CD8-positive, alpha-beta memory T cell (primary cell): ENCODE measurements around the gene VANGL2. TPM values are rescaled to one million over a fixed set of nuclear protein-coding genes. Genes with fewer than 3 reads are reported as not detected.

ENCODE experiments used
- CTCF ChIA-PET: fragments of 350-600 bp; sonication (Branson Sonifier 250); formaldehyde crosslinking; loops from one replicate; lab custom pipeline; 2021; ENCODE audit warnings: antibody characterized with exemption; lab: Charles Lee
- POLR2A ChIA-PET: fragments of 350-600 bp; sonication (Branson Sonifier 250); formaldehyde crosslinking; loops from one replicate; lab custom pipeline; 2021; ENCODE audit warnings: antibody characterized with exemption; lab: Charles Lee
- DNase-seq, 5 donors: peaks; one replicate each; pipeline versions ENCODE4 v3.0.0 to v3.0.0-alpha.2; 2020 to 2022; ENCODE audit warnings: mixed read lengths in 1 of 5
- H3K27ac ChIP-seq: one replicate; pipeline ENCODE4 v1.7.0; 2013; ENCODE audit warnings: low read depth, mild to moderate bottlenecking, low read length, moderate library complexity
- H3K27me3 ChIP-seq: 2 replicates; pipeline ENCODE4 v1.7.0; 2013; ENCODE audit warnings: low read length, mild to moderate bottlenecking; ENCODE audit not compliant: insufficient read depth, poor library complexity, severe bottlenecking
- H3K36me3 ChIP-seq: 2 replicates; pipeline ENCODE4 v1.7.0; 2013; ENCODE audit warnings: mild to moderate bottlenecking, low read length, moderate library complexity; ENCODE audit not compliant: insufficient read depth
- H3K4me1 ChIP-seq: 2 replicates; pipeline ENCODE4 v1.7.0; 2013; ENCODE audit warnings: mild to moderate bottlenecking, low read length, moderate library complexity; ENCODE audit not compliant: insufficient read depth
- H3K4me3 ChIP-seq: 2 replicates; pipeline ENCODE4 v1.7.0; 2013; ENCODE audit warnings: mild to moderate bottlenecking, low read length
- H3K9me3 ChIP-seq: 2 replicates; pipeline ENCODE4 v1.7.0; 2013; ENCODE audit warnings: mild to moderate bottlenecking, low read length
- H3K27ac Mint-ChIP-seq, 8 donors: one replicate each; pipeline ENCODE4 v1.8.0; 2020 to 2021; ENCODE audit warnings: mixed read lengths in 8 of 8, mild to moderate bottlenecking in 6 of 8, inconsistent platforms in 3 of 8, moderate library complexity in 3 of 8
- H3K27me3 Mint-ChIP-seq, 2 donors: one replicate each; pipeline ENCODE4 v1.8.0; 2020 to 2021; ENCODE audit warnings: mixed read lengths in 2 of 2, mild to moderate bottlenecking in 1 of 2, moderate library complexity in 1 of 2
- H3K36me3 Mint-ChIP-seq, 3 donors: one replicate each; pipeline ENCODE4 v1.8.0; 2020 to 2021; ENCODE audit warnings: mixed read lengths in 3 of 3, inconsistent platforms in 1 of 3, mild to moderate bottlenecking in 1 of 3
- H3K4me1 Mint-ChIP-seq, 3 donors: one replicate each; pipeline ENCODE4 v1.8.0; 2020 to 2021; ENCODE audit warnings: mixed read lengths in 3 of 3, inconsistent platforms in 1 of 3, mild to moderate bottlenecking in 1 of 3
- H3K4me3 Mint-ChIP-seq, 7 donors: one replicate each; pipeline ENCODE4 v1.8.0; 2020 to 2021; ENCODE audit warnings: mixed read lengths in 7 of 7, mild to moderate bottlenecking in 6 of 7, moderate library complexity in 4 of 7, inconsistent platforms in 2 of 7
- H3K9me3 Mint-ChIP-seq, 5 donors: one replicate each; pipeline ENCODE4 v1.8.0; 2020 to 2022; ENCODE audit warnings: mixed read lengths in 5 of 5, mild to moderate bottlenecking in 3 of 5, moderate library complexity in 2 of 5, inconsistent platforms in 1 of 5
- polyA plus RNA-seq: library from polyadenylated mRNA; unstranded; fragments of 300-500 nt; fragmentation: Illumina TruSeq; gene quantifications from one replicate; pipeline ENCODE4 v1.2.3, GENCODE V29; 2021
- total RNA-seq, 2 experiments: library from RNA; stranded (reverse); gene quantifications; one replicate each; pipeline ENCODE4 v1.2.3, GENCODE V29; 2021

VANGL2 gene
- total and polyA plus RNA-seq, 3 experiments from 2014 or later, result 0.04 to 0.07 TPM; not detected in 1

- Mint-ChIP-seq H3K27me3 (peaks cover 0 to 3% of the 10 kb centered on the region in 2 donors), H3K4me3 (no peak overlapping the region), H3K36me3 (peaks cover 0 to 7% (median 0%) of the 10 kb centered on the region in 3 donors), H3K27ac (peak overlapping the region in 1 of 8 donors; percentile 48), H3K9me3 (no peaks in the 10 kb centered on the region), H3K4me1 (peaks cover 0 to 6% (median 0%) of the 10 kb centered on the region in 3 donors)
- H3K27ac ChIP-seq, result no peak overlapping the region
- H3K27me3 ChIP-seq, result no peaks in the 10 kb centered on the region
- POLR2A ChIA-PET, result no interaction called here
- no peaks in the 10 kb centered on the region for H3K36me3 ChIP-seq
- H3K4me1 ChIP-seq, result no peaks in the 10 kb centered on the region
- CTCF ChIA-PET, result interaction anchor here (4.0 kb wide), 1 partner anchor 11 kb away, joined by 11 read pairs; no protein-coding TSS in a partner anchor
- no peak for DNase-seq
- H3K4me3 ChIP-seq, result no peak overlapping the region
- H3K9me3 ChIP-seq, result no peaks in the 10 kb centered on the region
Measured at GRCh38 chr1:160365325-160365724, 35.0 kb upstream of the VANGL2 start.

GRCh38 chr1:160366731-160367515 is 33.4 kb upstream of the VANGL2 start, which contains the start of gene NHLH1:
Gene NHLH1, plus strand, starts transcription at chr1:160367071. Its CDS starts 3,661 bp downstream, at chr1:160370732.
- H3K9me3 Mint-ChIP-seq, result no peaks in the 10 kb centered on the region
- Histone ChIP-seq H3K9me3 (no peaks in the 10 kb centered on the region), H3K36me3 (no peaks in the 10 kb centered on the region), H3K4me1 (no peaks in the 10 kb centered on the region), H3K27ac (no peak within 1 kb of the TSS), H3K27me3 (no peaks in the 10 kb centered on the region), H3K4me3 (no peak within 1 kb of the TSS)
- peaks cover 0 to 6% (median 0%) of the 10 kb centered on the region in 3 donors for H3K4me1 Mint-ChIP-seq
- peak within 1 kb of the TSS in 4 of 8 donors; percentile 5 to 48 (median 19) for H3K27ac Mint-ChIP-seq
- DNase-seq, result no peak
- POLR2A ChIA-PET, result interaction anchor here (0.6 kb wide), 1 partner anchor 174 kb away, joined by 3 read pairs; no protein-coding TSS in a partner anchor
- no peak within 1 kb of the TSS for H3K4me3 Mint-ChIP-seq
- peaks cover 0 to 5% of the 10 kb centered on the region in 2 donors for H3K27me3 Mint-ChIP-seq
- CTCF ChIA-PET, result interaction anchor here (1.2 to 4.0 kb wide), 3 partner anchors 10 to 12 kb away, joined by 3 to 11 read pairs (median 3); no protein-coding TSS in a partner anchor
- no peaks in the 10 kb centered on the region for H3K36me3 Mint-ChIP-seq

GRCh38 chr1:160367516-160367900 is 32.9 kb upstream of the VANGL2 start:
- H3K36me3 Mint-ChIP-seq, result no peaks in the 10 kb centered on the region

GRCh38 chr1:160367934-160368923 is 32.1 kb upstream of the VANGL2 start:
- peaks cover 0 to 5% (median 0%) of the 10 kb centered on the region in 3 donors for H3K4me1 Mint-ChIP-seq
- H3K27ac Mint-ChIP-seq, result peak overlapping the region in 1 of 8 donors; percentile 31
- Histone ChIP-seq H3K27ac (no peak overlapping the region), H3K9me3 (no peaks in the 10 kb centered on the region), H3K4me3 (no peak overlapping the region), H3K4me1 (no peaks in the 10 kb centered on the region), H3K27me3 (no peaks in the 10 kb centered on the region), H3K36me3 (no peaks in the 10 kb centered on the region)
- no peak for DNase-seq
- ChIA-PET POLR2A (no interaction called here), CTCF (interaction anchor here (1.1 to 1.7 kb wide), 2 partner anchors 8 to 13 kb away, joined by 3 read pairs; no protein-coding TSS in a partner anchor)
- no peak overlapping the region for H3K4me3 Mint-ChIP-seq
- H3K36me3 Mint-ChIP-seq, result no peaks in the 10 kb centered on the region
- no peaks in the 10 kb centered on the region for H3K9me3 Mint-ChIP-seq
- peaks cover 0 to 8% of the 10 kb centered on the region in 2 donors for H3K27me3 Mint-ChIP-seq

More at GRCh38 chr1:160367516-160367900, 32.9 kb upstream of the VANGL2 start:
- ChIA-PET POLR2A (no interaction called here), CTCF (interaction anchor here (1.7 kb wide), 1 partner anchor 9 kb away, joined by 3 read pairs; no protein-coding TSS in a partner anchor)
- H3K27me3 Mint-ChIP-seq, result peaks cover 0 to 5% of the 10 kb centered on the region in 2 donors
- no peak overlapping the region for H3K4me3 ChIP-seq
- no peaks in the 10 kb centered on the region for H3K9me3 Mint-ChIP-seq
- H3K27ac Mint-ChIP-seq, result peak overlapping the region in 1 of 8 donors; percentile 7
- H3K36me3 ChIP-seq, result no peaks in the 10 kb centered on the region
- H3K27me3 ChIP-seq, result no peaks in the 10 kb centered on the region
- peaks cover 0 to 6% (median 0%) of the 10 kb centered on the region in 3 donors for H3K4me1 Mint-ChIP-seq
- no peak overlapping the region for H3K4me3 Mint-ChIP-seq
- H3K27ac ChIP-seq, result no peak overlapping the region
- no peaks in the 10 kb centered on the region for H3K4me1 ChIP-seq
- DNase-seq, result no peak
- no peaks in the 10 kb centered on the region for H3K9me3 ChIP-seq

GRCh38 chr1:160369087-160369486 is 31.3 kb upstream of the VANGL2 start:
- no peak for DNase-seq
- Histone ChIP-seq H3K27ac (no peak overlapping the region), H3K36me3 (no peaks in the 10 kb centered on the region), H3K9me3 (no peaks in the 10 kb centered on the region), H3K4me3 (no peak overlapping the region), H3K4me1 (no peaks in the 10 kb centered on the region), H3K27me3 (no peaks in the 10 kb centered on the region)
- Mint-ChIP-seq H3K4me1 (no peaks in the 10 kb centered on the region), H3K27ac (no peak overlapping the region), H3K36me3 (no peaks in the 10 kb centered on the region), H3K9me3 (no peaks in the 10 kb centered on the region), H3K27me3 (peaks cover 0 to 8% of the 10 kb centered on the region in 2 donors), H3K4me3 (no peak overlapping the region)
- POLR2A ChIA-PET, result no interaction called here
- CTCF ChIA-PET, result interaction anchor here (1.1 kb wide), 1 partner anchor 12 kb away, joined by 3 read pairs; no protein-coding TSS in a partner anchor

- CTCF ChIA-PET, result interaction anchor here (1.7 kb wide), 1 partner anchor 16 kb away, joined by 7 read pairs; no protein-coding TSS in a partner anchor
Measured at GRCh38 chr1:160370561-160371345, 29.6 kb upstream of the VANGL2 start.

GRCh38 chr1:160371346-160371631 is 29.1 kb upstream of the VANGL2 start:
- Mint-ChIP-seq H3K36me3 (no peaks in the 10 kb centered on the region), H3K4me3 (no peak overlapping the region), H3K27me3 (peaks cover 0 to 8% of the 10 kb centered on the region in 2 donors), H3K4me1 (peaks cover 8 to 10% (median 9%) of the 10 kb centered on the region in 3 donors), H3K9me3 (no peaks in the 10 kb centered on the region), H3K27ac (no peak overlapping the region)
- ChIA-PET POLR2A (no interaction called here), CTCF (interaction anchor here (1.7 kb wide), 1 partner anchor 17 kb away, joined by 7 read pairs; no protein-coding TSS in a partner anchor)
- Histone ChIP-seq H3K27ac (no peak overlapping the region), H3K4me3 (no peak overlapping the region), H3K4me1 (peaks cover 8% of the 10 kb centered on the region), H3K27me3 (no peaks in the 10 kb centered on the region), H3K9me3 (no peaks in the 10 kb centered on the region), H3K36me3 (no peaks in the 10 kb centered on the region)
- DNase-seq, result no peak

More at GRCh38 chr1:160370561-160371345, 29.6 kb upstream of the VANGL2 start:
- H3K4me1 Mint-ChIP-seq, result peaks cover 3 to 4% (median 3%) of the 10 kb centered on the region in 3 donors
- Histone ChIP-seq H3K27me3 (no peaks in the 10 kb centered on the region), H3K27ac (no peak overlapping the region), H3K4me3 (no peak overlapping the region), H3K4me1 (peaks cover 2% of the 10 kb centered on the region), H3K9me3 (no peaks in the 10 kb centered on the region), H3K36me3 (no peaks in the 10 kb centered on the region)
- no peak overlapping the region for H3K27ac Mint-ChIP-seq
- DNase-seq, result no peak
- no peak overlapping the region for H3K4me3 Mint-ChIP-seq
- H3K27me3 Mint-ChIP-seq, result peaks cover 0 to 8% of the 10 kb centered on the region in 2 donors
- H3K9me3 Mint-ChIP-seq, result no peaks in the 10 kb centered on the region
- POLR2A ChIA-PET, result no interaction called here
- H3K36me3 Mint-ChIP-seq, result no peaks in the 10 kb centered on the region
